HL-60 (cell line): ENCODE data around the gene AARSD1.
"Not testable (repeated sequence)": the region's sequence is repeated elsewhere in the genome, so short reads cannot be mapped to it uniquely, and the experiment has no call there.

Experiments
- DNase-seq, 2 experiments: peaks; one replicate each; pipeline ENCODE4 v3.0.0-alpha.2; 2010 to 2020; ENCODE audit warnings: low read depth in 1 of 2, low spot score in 1 of 2
- H3K27ac ChIP-seq: fragments of 250-450 bp; sonication (Bioruptor Pico); replicated peaks from 2 replicates; pipeline ENCODE4 v1.5.1; 2020; ENCODE audit warnings: mild to moderate bottlenecking, moderate library complexity
- H3K27me3 ChIP-seq: fragments of 250-450 bp; sonication (Bioruptor Pico); 2 replicates; pipeline ENCODE4 v1.5.1; 2021; ENCODE audit warnings: mild to moderate bottlenecking, moderate library complexity; ENCODE audit not compliant: insufficient read depth, poor library complexity, severe bottlenecking
- H3K4me3 ChIP-seq: replicated peaks from 2 replicates; pipeline ENCODE4 v1.5.1; 2011; ENCODE audit warnings: mild to moderate bottlenecking, control low read depth, low read length; ENCODE audit not compliant: insufficient read depth
- CTCF ChIP-seq: IDR thresholded peaks from one replicate; pipeline ENCODE4 v1.5.1; 2011; ENCODE audit warnings: low read length, control low read depth, inconsistent platforms; ENCODE audit not compliant: insufficient read depth
- GABPA ChIP-seq: IDR thresholded peaks from 2 replicates; pipeline ENCODE4 v1.6.1; 2012; ENCODE audit warnings: low read depth
- POLR2AphosphoS5 ChIP-seq: IDR thresholded peaks from 2 replicates; pipeline ENCODE4 v1.6.1; 2012; ENCODE audit warnings: low read depth
- SPI1 ChIP-seq: IDR thresholded peaks from 2 replicates; pipeline ENCODE4 v1.6.1; 2012; ENCODE audit warnings: low read depth, mild to moderate bottlenecking, borderline replicate concordance
- TF ChIP-seq, protein P1 (sequence below): IDR thresholded peaks from 2 replicates; pipeline ENCODE4 v1.6.1; 2012; ENCODE audit warnings: low read depth; ENCODE audit not compliant: insufficient replicate concordance

The AARSD1 gene

DNA sequence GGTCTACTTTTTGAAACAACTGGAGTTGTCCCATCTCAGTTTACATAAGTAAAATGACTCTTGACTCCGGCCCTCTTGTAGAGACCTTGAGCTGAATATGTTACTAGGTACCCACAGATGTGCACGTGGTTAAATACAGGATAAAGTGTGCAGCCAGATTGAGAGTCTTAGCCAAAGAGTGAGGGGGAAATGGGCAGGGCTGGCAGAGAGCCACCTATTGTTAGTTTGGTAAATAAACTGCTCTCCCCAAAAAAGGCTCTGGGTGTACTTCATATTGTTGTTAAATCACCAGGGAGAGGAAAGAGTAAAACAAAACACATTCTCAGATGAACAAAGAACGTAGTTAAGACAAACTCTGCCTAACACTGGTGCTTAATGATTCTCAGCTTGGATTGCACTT, 43.3 kb downstream of the AARSD1 start:
- no peak for DNase-seq
- TF ChIP-seq, protein P1, sequence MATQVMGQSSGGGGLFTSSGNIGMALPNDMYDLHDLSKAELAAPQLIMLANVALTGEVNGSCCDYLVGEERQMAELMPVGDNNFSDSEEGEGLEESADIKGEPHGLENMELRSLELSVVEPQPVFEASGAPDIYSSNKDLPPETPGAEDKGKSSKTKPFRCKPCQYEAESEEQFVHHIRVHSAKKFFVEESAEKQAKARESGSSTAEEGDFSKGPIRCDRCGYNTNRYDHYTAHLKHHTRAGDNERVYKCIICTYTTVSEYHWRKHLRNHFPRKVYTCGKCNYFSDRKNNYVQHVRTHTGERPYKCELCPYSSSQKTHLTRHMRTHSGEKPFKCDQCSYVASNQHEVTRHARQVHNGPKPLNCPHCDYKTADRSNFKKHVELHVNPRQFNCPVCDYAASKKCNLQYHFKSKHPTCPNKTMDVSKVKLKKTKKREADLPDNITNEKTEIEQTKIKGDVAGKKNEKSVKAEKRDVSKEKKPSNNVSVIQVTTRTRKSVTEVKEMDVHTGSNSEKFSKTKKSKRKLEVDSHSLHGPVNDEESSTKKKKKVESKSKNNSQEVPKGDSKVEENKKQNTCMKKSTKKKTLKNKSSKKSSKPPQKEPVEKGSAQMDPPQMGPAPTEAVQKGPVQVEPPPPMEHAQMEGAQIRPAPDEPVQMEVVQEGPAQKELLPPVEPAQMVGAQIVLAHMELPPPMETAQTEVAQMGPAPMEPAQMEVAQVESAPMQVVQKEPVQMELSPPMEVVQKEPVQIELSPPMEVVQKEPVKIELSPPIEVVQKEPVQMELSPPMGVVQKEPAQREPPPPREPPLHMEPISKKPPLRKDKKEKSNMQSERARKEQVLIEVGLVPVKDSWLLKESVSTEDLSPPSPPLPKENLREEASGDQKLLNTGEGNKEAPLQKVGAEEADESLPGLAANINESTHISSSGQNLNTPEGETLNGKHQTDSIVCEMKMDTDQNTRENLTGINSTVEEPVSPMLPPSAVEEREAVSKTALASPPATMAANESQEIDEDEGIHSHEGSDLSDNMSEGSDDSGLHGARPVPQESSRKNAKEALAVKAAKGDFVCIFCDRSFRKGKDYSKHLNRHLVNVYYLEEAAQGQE, result no peak
- TF ChIP-seq SPI1 (no peak), CTCF (no peak), GABPA (no peak), POLR2AphosphoS5 (no peak)
- no peaks in the 10 kb centered on the region for H3K27me3 ChIP-seq
- H3K27ac ChIP-seq, result no peak overlapping the region
- no peak overlapping the region for H3K4me3 ChIP-seq

GRCh38 chr17:42920106-42920900, 44.0 kb downstream of the AARSD1 start:
- H3K27ac ChIP-seq, result no peak overlapping the region
- H3K27me3 ChIP-seq, result no peaks in the 10 kb centered on the region
- TF ChIP-seq, protein P1, result no peak
- TF ChIP-seq SPI1, result no peak
- H3K4me3 ChIP-seq, result no peak overlapping the region
- no peak for DNase-seq

DNA sequence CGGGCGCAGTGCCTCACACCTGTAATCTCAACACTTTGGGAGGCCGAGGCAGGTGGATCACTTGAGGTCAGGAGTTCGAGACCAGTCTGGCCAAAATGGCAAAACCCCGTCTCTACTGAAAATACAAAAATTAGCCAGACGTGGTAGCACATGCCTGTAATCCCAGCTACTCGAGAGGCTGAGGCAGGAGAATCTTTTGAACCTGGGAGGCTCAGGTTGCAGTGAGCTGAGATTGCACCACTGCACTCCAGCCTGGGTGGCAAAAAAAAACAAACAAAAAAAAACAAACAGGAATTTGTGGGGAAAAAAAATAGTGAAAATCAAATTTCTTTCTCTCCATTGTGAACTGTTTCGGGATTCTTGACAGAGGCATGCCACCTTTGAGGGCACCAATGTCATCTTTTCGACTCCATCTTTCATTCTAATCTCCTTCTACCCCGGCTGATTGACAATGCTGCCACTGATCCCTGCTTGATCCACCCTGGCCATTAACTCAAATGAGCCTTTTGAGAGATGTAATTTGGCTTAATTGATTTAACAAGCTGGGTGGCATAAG, 44.7 kb downstream of the AARSD1 start:
- not testable (repeated sequence) for H3K27ac ChIP-seq, H3K27me3 ChIP-seq, H3K4me3 ChIP-seq, DNase-seq

- TF ChIP-seq, protein P1, result no peak
- TF ChIP-seq SPI1 (no peak), GABPA (no peak), CTCF (no peak), POLR2AphosphoS5 (no peak)
- Histone ChIP-seq H3K27me3 (no peaks in the 10 kb centered on the region), H3K27ac (no peak overlapping the region), H3K4me3 (no peak overlapping the region)
- DNase-seq, result no peak
Measured at GRCh38 chr17:42918902-42919521, 45.2 kb downstream of the AARSD1 start.
